HG02610 (cell line): Measurements from ENCODE around the gene ALDH1A2.
"Not testable (repeated sequence)": the region's sequence is repeated elsewhere in the genome, so short reads cannot be mapped to it uniquely, and the experiment has no call there.

Source experiments
- ATAC-seq: cut with Tn5 transposase; IDR thresholded peaks from one replicate; pipeline ENCODE4 v1.9.1; 2021; ENCODE audit warnings: mild to moderate bottlenecking, moderate library complexity; ENCODE audit not compliant: unreplicated experiment

ALDH1A2 gene

GRCh38 chr15:58065445-58066041 is at the start of gene ALDH1A2:
Gene ALDH1A2 (minus strand): TSS chr15:58065711. CDS start chr15:58065650, 61 bp downstream.
- ATAC-seq = no peak

GRCh38 chr15:58114812-58115211 is 49.3 kb upstream of the ALDH1A2 start:
- ATAC-seq = no peak

GRCh38 chr15:58114388-58114787 is 48.9 kb upstream of the ALDH1A2 start:
- ATAC-seq = no peak

DNA sequence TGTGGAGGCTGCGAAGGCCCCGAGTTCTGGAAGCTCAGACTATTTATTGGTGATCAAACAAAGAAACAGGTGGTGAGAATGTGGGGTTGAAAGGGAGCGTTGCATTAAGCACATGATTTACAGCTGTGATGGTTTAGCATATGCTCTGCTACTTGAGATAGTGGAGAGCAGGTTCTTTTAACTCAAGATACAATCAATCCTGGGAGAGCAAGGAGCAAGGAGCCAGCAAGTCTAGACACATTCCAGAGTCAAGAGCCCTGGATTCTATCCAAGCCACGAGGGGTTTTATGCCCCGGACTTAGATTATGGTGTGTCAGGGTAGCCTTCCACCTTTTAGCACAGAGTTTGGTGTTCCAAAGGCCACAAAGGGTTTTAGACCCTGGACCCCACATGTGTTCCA is 47.8 kb upstream of the ALDH1A2 start:
- ATAC-seq = not testable (repeated sequence)

- ATAC-seq = no peak
Observed at GRCh38 chr15:58111718-58112104, 46.2 kb upstream of the ALDH1A2 start.

- no peak for ATAC-seq
Observed at GRCh38 chr15:58110999-58111717, 45.6 kb upstream of the ALDH1A2 start.

- no peak for ATAC-seq
Observed at GRCh38 chr15:58109419-58109818, 43.9 kb upstream of the ALDH1A2 start.

DNA sequence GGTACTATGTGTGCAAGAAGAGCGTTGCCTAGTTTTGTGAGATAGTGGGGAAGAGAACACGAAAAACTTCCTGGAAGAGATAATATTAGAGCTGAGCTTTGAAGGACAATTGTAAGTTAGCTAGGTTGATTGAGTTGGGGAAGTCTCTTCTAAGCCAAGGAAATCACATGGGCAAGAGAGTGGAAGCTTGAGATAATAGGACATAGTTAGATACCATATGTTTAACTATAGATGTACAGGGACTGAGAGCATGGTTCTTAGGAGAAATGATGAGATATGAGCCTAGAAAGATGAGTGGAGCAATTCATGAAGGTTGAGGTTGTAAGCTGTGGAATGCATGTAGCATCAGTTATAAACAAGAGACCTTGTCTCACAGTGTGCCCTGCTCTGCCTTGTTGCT is 42.6 kb upstream of the ALDH1A2 start:
- no peak for ATAC-seq

DNA sequence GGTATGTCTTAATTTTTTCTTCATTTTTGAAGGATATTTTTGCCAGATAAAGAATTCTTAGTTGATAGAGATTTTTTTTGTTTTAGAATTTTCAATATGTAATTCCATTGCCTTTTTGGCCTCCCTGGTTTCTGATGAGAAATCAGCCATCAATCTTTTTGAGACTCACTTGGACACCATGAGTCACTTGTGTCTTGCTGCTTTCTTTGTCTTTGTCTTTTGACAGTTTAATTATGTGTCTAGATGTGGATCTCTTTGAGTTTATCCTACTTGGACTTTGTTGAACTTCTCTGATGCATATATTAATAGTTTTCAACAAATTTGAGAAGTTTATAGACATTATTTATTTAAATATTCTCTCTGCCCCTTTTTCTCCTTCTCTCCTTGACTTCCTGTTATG is 38.0 kb upstream of the ALDH1A2 start:
- ATAC-seq = no peak

DNA sequence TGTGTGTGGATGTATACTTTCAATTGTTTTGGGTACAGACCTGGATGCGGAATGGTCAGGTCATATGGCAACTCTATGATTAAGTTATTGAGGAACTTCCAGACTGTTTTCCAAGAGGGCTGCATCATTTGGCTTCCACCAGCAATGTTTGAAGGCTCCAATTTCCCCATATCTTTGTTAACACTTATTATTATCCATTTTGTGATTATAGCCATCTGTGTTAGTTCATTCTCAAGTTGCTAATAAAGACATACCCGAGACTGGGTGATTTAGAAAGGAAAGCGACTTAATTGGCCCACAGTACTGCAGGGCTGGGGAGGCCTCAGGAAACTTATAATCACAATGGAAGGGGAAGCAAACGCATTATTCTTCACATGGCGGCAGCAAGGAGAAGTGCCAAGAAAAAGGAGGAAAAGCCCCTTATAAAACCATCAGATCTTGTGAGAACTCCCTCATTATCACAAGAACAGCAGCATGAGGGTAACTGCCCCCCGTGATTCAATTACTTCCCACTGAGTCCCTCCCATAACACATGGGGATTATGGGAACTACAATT is 31.1 kb upstream of the ALDH1A2 start:
- no peak for ATAC-seq

DNA sequence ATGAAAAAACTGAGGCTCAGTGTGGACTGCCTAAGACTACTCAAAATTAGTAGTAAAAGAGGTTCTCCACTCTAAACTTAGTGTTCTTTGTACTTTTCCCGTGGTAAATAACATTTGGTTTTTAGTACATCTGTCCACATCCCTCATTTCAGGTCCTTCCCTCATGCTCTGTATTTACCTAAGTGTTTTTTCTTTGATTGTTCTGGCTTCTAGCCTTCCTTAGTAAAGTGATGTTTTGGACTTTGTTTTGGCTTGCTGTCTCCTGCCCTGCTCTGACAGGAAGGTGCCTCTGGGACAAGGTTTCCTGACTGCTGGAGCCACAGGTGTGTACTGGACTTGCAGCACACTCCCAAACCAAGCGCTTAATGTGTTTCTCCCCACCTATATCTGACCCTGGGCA is 29.9 kb upstream of the ALDH1A2 start:
- ATAC-seq = no peak

DNA sequence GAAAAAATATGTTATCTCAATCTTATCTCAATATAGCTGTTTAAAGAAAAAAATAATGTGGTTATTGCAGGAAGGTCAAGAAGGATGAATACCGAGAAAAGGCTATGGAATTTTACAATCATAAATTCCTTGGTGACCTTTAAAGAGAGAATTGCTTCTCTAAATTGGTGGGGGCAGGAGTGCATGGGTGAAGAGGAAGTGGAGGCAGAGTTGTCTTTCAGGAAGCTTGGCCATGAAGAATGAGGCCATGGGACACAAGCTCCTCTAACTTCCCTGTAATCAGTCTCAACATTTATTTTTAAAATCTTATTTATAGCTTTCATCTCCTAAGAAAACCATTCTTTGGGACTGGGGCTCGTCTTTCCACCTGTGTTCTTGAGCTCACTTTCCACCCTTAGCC is 22.4 kb upstream of the ALDH1A2 start:
- no peak for ATAC-seq

DNA sequence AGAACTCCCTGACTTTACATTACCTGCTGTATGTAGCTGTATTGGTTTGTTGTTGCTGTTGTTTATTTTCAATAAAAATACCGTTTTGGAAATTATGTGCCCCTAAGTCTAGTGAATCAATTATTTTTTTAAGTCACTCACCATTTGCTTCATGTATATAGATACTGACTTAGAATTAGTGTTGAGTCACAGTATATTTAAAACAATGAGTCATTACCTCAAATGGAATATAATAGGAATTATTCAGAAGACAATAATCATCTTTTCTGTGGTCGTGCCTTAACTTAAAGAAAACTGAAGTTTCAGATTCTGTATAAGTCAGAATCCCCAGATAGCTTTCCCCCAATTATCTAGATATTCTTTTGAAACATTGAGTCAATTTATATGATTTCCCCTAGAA is 21.0 kb upstream of the ALDH1A2 start:
- ATAC-seq = no peak

- ATAC-seq = no peak
Observed at GRCh38 chr15:58083526-58083925, 18.0 kb upstream of the ALDH1A2 start.

GRCh38 chr15:58081891-58082290 is 16.4 kb upstream of the ALDH1A2 start:
- ATAC-seq = no peak

- no peak for ATAC-seq
Observed at GRCh38 chr15:58081456-58081855, 15.9 kb upstream of the ALDH1A2 start.

GRCh38 chr15:58080959-58081358 is 15.4 kb upstream of the ALDH1A2 start:
- not testable (repeated sequence) for ATAC-seq

DNA sequence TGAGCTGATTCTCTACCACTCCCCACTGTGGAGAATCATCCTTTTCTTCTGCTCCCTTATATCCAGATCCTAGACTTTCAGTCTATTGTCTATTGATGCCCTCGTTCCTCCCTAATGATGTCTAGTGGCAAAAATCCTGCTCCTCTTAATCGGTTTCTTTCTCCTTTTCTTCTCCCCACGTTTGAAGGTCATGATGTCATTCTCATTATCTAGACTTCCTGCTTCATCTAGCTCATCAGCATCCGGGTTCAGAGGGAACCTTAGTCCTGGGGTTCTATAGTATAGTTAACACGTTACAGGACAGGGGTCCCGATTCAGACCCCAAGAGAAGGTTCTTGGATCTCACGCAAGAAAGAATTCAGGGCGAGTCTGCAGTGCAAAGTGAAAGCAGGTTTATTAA is 14.9 kb upstream of the ALDH1A2 start:
- no peak for ATAC-seq

DNA sequence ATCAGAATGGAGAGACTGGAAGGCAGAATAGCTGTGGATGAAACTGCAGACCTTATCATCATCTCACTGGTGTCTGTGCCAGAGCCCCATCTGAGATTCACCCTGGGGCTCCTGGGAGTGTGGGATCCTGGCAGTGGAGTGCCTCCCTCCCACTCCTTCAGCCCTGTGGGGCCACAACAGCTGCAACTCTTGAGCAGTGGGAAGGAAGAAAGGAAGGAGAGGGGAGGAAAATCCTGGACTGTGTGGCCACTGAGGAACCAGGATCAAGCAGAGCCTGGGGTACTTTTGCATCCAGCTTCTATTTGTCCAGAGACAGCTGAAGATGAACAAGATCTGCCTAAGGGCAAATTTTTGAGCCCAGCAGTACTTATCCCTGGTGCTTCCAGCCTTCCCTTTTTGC is 13.1 kb upstream of the ALDH1A2 start:
- no peak for ATAC-seq

DNA sequence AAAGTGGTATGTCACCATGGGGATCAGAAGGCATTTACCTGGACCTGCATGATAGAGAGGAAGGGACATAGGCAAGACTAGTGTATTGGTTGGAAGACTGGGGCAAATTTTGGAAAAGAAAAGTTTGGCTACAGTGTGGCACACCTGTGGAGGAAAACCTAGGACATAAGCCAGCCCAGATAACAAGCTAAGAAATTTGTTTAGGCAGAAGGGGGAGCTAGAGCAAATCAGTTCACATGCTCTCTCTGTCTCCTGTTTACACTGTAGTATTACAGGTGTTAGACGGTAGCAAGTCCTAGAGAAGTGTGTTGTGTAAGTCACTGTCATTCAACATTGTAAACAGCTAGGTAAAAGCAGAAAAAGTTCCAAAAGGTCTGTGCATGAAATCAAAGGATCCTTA is 11.9 kb upstream of the ALDH1A2 start:
- no peak for ATAC-seq

DNA sequence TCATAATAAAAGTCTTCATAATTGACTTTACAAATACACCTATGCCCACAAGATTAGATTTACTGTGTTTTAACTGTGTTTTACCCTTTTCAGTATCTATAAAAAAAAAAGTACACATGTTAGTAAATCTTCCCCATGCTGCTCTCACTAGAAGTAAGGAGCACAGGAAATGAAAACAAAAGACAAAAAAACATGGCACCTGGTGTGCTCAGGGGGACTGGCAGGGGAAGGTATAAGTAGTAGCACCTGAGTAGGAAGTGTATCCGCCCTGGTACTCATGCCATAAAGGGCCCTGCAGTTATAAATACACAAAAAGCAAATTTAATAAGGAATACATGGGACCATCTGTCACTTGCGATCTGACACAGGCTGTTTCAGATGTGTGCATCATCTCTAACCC is 8.9 kb upstream of the ALDH1A2 start:
- ATAC-seq = no peak

DNA sequence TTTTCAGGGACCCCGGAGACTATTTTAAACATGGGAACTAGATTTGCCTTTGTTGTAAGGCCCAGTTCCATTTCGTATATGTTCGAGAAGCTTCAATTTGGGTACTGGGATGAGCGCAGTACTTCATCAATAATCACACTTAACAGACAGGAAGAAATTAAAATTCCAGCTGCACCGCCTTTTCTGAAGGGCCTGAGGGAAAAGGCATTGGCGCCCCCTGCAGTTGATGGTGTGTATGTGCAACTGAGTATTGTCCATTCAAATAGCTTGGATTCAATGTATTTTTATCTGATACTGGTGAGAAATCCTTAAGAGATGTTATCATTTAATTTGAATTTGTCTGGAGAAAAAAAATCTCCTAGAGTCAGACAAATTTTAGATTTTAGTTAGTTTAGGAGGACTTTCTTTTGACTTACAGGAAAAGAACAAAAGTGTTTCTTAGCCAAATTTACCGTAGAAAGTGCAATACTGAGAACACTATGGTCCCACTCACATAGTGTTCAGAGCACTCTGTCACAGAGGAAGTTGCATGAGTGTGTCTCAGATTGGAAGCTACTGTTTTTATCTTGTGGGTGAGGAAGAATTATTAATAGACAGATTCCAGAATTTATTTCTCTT is 5.4 kb upstream of the ALDH1A2 start:
- ATAC-seq = no peak
